Cardiac muscle cell (in vitro differentiated cells and primary cell): Measurements from ENCODE around the gene ANXA4. TPM values are rescaled to one million over a fixed set of nuclear protein-coding genes. Genes with fewer than 3 reads are reported as not detected.
"Not testable (repeated sequence)": the region's sequence is repeated elsewhere in the genome, so short reads cannot be mapped to it uniquely, and the experiment has no call there.

Experiments
- DNase-seq, 2 donors: peaks; one replicate each; pipeline versions ENCODE4 v3.0.0 to v3.0.0-alpha.2; 2010 to 2017; ENCODE audit warnings: low read depth in 1 of 2, low spot score in 1 of 2
- H3K27ac ChIP-seq: fragments of 200-600 bp; sonication (generic); 2 replicates; pipeline ENCODE4 v1.5.1; 2016
- H3K27me3 ChIP-seq: fragments of 200-600 bp; sonication (generic); 2 replicates; pipeline ENCODE4 v1.6.0; 2016; ENCODE audit warnings: control low read depth
- H3K36me3 ChIP-seq: fragments of 200-600 bp; sonication (generic); 2 replicates; pipeline ENCODE4 v1.5.1; 2016; ENCODE audit warnings: control low read depth
- H3K4me1 ChIP-seq: fragments of 200-600 bp; sonication (generic); 2 replicates; pipeline ENCODE4 v1.8.1; 2017; ENCODE audit warnings: low read depth, mild to moderate bottlenecking, mixed run types
- H3K4me3 ChIP-seq: fragments of 200-600 bp; sonication (generic); 2 replicates; pipeline ENCODE4 v1.5.1; 2016; ENCODE audit warnings: mild to moderate bottlenecking
- H3K9me3 ChIP-seq: fragments of 200-600 bp; sonication (generic); 2 replicates; pipeline ENCODE4 v1.5.1; 2017; ENCODE audit warnings: low read depth, mild to moderate bottlenecking, control low read depth
- polyA plus RNA-seq: library from polyadenylated mRNA; unstranded; fragments of >200 nt; fragmentation: Nextera tagmentation; extraction: Ambion mirVana; gene quantifications from 2 replicates; pipeline ENCODE4 v1.2.1, GENCODE V29; 2016
- total RNA-seq: library from RNA; depleted of rRNA; stranded (reverse); fragments of >200 nt; gene quantifications from 2 replicates; pipeline ENCODE4 v1.2.3, GENCODE V29; 2016
- TF ChIP-seq, protein P1 (sequence below): IDR thresholded peaks from 2 replicates; pipeline ENCODE4 v1.5.1; 2012; ENCODE audit warnings: low read depth, mild to moderate bottlenecking, low read length

ANXA4 gene
- total and polyA plus RNA-seq, 2 experiments from 2014 or later = 18.0 to 27.2 TPM

DNA sequence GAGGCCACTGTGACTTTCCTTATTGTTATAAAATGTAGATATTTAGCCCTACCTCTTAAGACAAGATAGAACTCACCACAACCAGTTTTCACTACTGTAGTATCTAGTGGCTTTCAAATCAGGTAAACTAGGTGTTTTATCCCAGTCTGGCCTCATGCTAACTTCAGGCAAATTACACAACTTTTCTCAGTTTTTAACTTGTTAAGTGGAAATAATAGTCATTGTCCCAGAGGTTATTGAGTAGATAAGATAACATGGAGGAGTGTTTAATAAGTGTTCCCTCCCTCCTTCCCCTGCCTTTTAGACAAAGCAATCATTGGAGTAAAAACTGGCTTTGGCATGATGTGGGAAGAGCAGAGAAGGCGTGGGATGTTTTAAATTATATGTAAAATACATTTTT, 27.3 kb downstream of the ANXA4 start:
- H3K9me3 ChIP-seq = no peaks in the 10 kb centered on the region
- no peak overlapping the region for H3K27ac ChIP-seq
- TF ChIP-seq, protein P1, sequence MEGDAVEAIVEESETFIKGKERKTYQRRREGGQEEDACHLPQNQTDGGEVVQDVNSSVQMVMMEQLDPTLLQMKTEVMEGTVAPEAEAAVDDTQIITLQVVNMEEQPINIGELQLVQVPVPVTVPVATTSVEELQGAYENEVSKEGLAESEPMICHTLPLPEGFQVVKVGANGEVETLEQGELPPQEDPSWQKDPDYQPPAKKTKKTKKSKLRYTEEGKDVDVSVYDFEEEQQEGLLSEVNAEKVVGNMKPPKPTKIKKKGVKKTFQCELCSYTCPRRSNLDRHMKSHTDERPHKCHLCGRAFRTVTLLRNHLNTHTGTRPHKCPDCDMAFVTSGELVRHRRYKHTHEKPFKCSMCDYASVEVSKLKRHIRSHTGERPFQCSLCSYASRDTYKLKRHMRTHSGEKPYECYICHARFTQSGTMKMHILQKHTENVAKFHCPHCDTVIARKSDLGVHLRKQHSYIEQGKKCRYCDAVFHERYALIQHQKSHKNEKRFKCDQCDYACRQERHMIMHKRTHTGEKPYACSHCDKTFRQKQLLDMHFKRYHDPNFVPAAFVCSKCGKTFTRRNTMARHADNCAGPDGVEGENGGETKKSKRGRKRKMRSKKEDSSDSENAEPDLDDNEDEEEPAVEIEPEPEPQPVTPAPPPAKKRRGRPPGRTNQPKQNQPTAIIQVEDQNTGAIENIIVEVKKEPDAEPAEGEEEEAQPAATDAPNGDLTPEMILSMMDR = no peak
- no peaks in the 10 kb centered on the region for H3K36me3 ChIP-seq
- no peak for DNase-seq
- H3K4me1 ChIP-seq = no peaks in the 10 kb centered on the region
- no peaks in the 10 kb centered on the region for H3K27me3 ChIP-seq
- H3K4me3 ChIP-seq = no peak overlapping the region

DNA sequence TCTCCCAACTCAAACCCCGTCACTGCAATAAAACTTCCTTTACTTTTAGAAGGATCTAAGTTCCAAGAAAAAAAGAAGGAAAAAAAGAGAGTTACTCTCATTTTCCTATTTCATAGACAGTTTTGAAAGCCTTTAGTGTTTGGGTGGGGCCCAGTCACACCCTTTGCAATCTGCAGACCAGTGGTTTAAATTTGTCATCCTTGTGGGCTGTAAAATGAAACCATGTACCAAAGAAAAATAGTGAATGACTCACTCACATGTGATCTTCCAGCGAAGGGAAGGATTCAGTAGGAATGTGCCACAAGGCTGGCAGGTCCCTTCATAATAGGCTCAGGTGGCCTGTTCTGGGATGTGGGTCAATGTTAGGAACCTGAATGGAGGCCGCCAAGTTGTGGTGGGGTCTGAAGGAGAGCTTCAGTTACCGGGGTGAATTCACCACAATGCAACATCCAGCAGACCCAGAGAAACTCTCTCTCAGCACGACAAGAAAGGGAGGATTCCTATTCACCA, 28.3 kb downstream of the ANXA4 start:
- no peaks in the 10 kb centered on the region for H3K27me3 ChIP-seq
- no peak overlapping the region for H3K27ac ChIP-seq
- H3K4me3 ChIP-seq = no peak overlapping the region
- TF ChIP-seq, protein P1 = no peak
- H3K36me3 ChIP-seq = no peaks in the 10 kb centered on the region
- DNase-seq = peak in 1 of 2 donors; percentile 68
- no peaks in the 10 kb centered on the region for H3K4me1 ChIP-seq
- no peaks in the 10 kb centered on the region for H3K9me3 ChIP-seq

DNA sequence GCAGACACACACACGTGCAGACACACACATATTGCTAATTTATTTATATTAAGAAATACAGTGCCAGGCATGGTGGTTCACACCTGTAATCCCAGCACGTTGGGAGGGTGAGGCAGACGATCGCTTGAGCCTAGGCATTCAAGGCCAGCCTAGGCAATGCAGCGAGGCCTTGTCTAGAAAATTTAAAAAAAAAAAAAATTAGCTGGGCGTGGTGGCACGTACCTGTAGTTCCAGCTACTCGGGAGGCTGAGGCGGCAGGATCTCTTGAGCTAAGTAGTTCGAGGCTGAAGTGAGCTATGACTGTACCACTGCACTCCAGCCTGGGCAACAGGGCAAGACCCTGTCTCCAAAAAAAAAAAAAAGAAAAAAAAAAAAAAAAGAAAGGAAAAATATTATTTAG, 28.8 kb downstream of the ANXA4 start:
- no peak overlapping the region for H3K27ac ChIP-seq

DNA sequence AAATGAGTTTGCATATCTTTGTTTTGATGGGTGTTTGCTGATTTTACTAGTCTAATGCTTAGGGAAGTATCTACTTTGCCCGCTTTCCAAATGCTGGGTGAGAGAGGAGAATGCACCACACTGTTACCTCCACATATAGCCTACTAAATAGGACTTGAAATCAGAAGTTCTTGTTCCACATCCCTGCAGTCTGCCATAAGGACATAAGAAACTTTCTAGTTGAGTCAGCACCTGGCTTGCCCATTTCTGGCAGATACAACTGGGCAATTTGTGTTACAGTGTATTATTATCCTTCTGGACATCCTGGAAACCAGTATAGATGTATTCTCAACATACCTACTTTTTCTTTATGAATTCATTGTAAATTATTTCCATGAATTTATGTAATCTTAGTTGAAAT, 29.5 kb downstream of the ANXA4 start:
- no peak for DNase-seq
- H3K27ac ChIP-seq = no peak overlapping the region
- H3K4me1 ChIP-seq = no peaks in the 10 kb centered on the region
- H3K36me3 ChIP-seq = no peaks in the 10 kb centered on the region
- H3K9me3 ChIP-seq = no peaks in the 10 kb centered on the region
- H3K4me3 ChIP-seq = no peak overlapping the region
- H3K27me3 ChIP-seq = no peaks in the 10 kb centered on the region
- TF ChIP-seq, protein P1 = no peak

More for the DNA sequence above, 28.8 kb downstream of the ANXA4 start:
- Histone ChIP-seq H3K36me3 (no peaks in the 10 kb centered on the region), H3K27me3 (no peaks in the 10 kb centered on the region), H3K4me3 (no peak overlapping the region), H3K4me1 (no peaks in the 10 kb centered on the region), H3K9me3 (no peaks in the 10 kb centered on the region)
- TF ChIP-seq, protein P1 = no peak
- no peak for DNase-seq

DNA sequence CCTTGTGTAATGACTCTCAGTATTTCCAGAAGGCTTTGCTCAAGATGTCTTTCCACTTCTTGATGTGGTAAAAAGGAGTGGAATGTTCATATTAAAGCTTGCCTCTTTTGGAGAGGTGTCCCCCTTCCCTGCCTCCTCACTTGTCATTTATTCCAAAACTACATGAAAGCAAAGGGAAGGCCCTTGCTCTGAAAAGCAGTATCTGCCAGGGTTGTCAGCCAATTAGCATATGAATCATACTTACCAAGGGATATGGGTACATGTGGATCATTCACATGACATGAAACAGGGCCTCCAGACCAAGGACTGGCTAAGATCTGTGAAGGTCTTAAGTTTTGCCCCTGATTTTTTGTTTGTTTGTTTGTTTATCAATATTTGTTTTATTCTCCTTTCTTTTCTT, 31.3 kb downstream of the ANXA4 start:
- Histone ChIP-seq H3K27ac (no peak overlapping the region), H3K36me3 (no peaks in the 10 kb centered on the region), H3K4me3 (no peak overlapping the region), H3K4me1 (no peaks in the 10 kb centered on the region), H3K9me3 (no peaks in the 10 kb centered on the region), H3K27me3 (no peaks in the 10 kb centered on the region)
- DNase-seq = peak in 1 of 2 donors; percentile 36
- TF ChIP-seq, protein P1 = no peak

DNA sequence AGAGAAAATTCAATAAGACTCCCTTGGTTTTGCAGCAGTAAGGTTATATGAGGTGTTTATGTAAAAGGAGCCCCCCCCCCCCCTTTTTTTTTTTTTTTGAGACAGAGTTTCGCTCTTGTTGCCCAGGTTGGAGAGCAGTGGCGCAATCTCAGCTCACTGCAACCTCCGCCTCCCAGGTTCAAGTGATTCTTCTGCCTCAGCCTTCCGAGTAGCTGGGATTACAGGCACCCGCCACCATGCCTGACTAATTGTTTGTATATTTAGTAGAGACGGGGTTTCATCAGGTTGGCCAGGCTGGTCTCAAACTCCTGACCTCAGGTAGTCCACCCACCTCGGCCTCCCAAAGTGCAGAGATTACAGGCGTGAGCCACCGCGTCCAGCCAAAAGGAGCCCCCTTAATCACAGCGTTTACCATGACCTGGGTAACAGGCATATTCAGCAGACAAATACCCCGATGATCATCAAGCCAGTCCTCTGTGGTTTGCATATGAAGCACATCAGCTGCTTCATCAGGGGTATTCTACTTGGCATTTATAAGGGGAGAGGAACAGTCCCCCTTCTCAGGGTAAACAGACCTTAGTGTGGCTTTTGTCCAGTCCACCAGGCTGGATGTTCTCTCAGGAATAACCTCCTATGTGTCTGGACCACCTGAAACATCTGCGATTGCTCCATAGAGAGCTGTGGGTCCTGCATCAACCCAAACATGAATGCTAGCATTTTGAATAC, 32.5 kb downstream of the ANXA4 start:
- H3K4me1 ChIP-seq, H3K4me3 ChIP-seq, H3K36me3 ChIP-seq, H3K27ac ChIP-seq, H3K27me3 ChIP-seq, H3K9me3 ChIP-seq, DNase-seq: not testable (repeated sequence)
